GM12878 (cell line): ENCODE results near the gene RNF126. TPM values are rescaled to one million over a fixed set of nuclear protein-coding genes. Genes with fewer than 3 reads are reported as not detected.

Source experiments
- polyA plus RNA-seq, 11 experiments: library from polyadenylated mRNA; depleted of rRNA in 4 of 11; unstranded in 6 of 11; stranded (reverse) in 5 of 11; fragments of >200 nt; fragmentation: Nextera tagmentation in 4 of 11; fragmentation: Illumina TruSeq in 1 of 11; extraction: Ambion mirVana in 4 of 11; extraction: Trizol in 1 of 11; gene quantifications; 1 replicate in 1 of 11; 2 replicates in 10 of 11; pipeline versions ENCODE4 v1.2.1 to v1.2.3, GENCODE V29; 2011 to 2016; ENCODE audit warnings: inconsistent platforms in 2 of 11, missing spikeins in 2 of 11, low read depth in 1 of 11
- total RNA-seq, 4 experiments: library from RNA; depleted of rRNA in 3 of 4; stranded (reverse); fragments of >200 nt in 3 of 4; fragmentation: Illumina TruSeq in 1 of 4; extraction: Trizol in 1 of 4; gene quantifications; 2 replicates each; pipeline versions ENCODE4 v1.2.1 to v1.2.3, GENCODE V29; 2013 to 2021

RNF126 gene
- total and polyA plus RNA-seq, 10 of the 15 experiments (the other 5 are each of a cell fraction or from before 2014, with no cell fraction given): 0.45 to 100 (median 50.6) TPM

Other genes with a start within 250 kb of the RNF126 start
Only the 7 nearest of the 21 such genes appear.
- 0.11 TPM in 1 of 2 replicates, not detected in the other for gene HCN2, start 73.3 kb downstream of the RNF126 start, total RNA-seq (2014; rRNA removed)
- 0.04 TPM in 1 of 2 replicates, not detected in the other for gene HCN2, start 73.3 kb downstream of the RNF126 start, total RNA-seq (2014; rRNA removed; fragmentation: Illumina TruSeq; extraction: Trizol)
- gene HCN2, start 73.3 kb downstream of the RNF126 start, total RNA-seq (2021): 0.45 and 0.54 TPM in 2 replicates
- gene HCN2, start 73.3 kb downstream of the RNF126 start, polyA plus RNA-seq (2011; rRNA removed): 0.05 TPM in 1 of 2 replicates, not detected in the other
- 0.01 TPM in 1 of 2 replicates, not detected in the other for gene HCN2, start 73.3 kb downstream of the RNF126 start, polyA plus RNA-seq (2014; fragmentation: Illumina TruSeq; extraction: Trizol)
- not detected for gene HCN2, start 73.3 kb downstream of the RNF126 start, polyA plus RNA-seq (2014; fragmentation: Nextera tagmentation; extraction: Ambion mirVana)
- gene HCN2, start 73.3 kb downstream of the RNF126 start, polyA plus RNA-seq (2014; rRNA removed): 0.09 and 0.13 TPM in 2 replicates
- gene HCN2, start 73.3 kb downstream of the RNF126 start, polyA plus RNA-seq (2016; fragmentation: Nextera tagmentation; extraction: Ambion mirVana): not detected
- gene POLRMT, start 29.7 kb downstream of the RNF126 start, total RNA-seq (2014; rRNA removed): 36.5 and 42.8 TPM in 2 replicates
- gene POLRMT, start 29.7 kb downstream of the RNF126 start, total RNA-seq (2014; rRNA removed; fragmentation: Illumina TruSeq; extraction: Trizol): 22.0 and 22.8 TPM in 2 replicates
- gene POLRMT, start 29.7 kb downstream of the RNF126 start, total RNA-seq (2021): 57.6 and 59.8 TPM in 2 replicates
- gene POLRMT, start 29.7 kb downstream of the RNF126 start, polyA plus RNA-seq (2011; rRNA removed): 16.6 and 54.0 TPM in 2 replicates
- gene POLRMT, start 29.7 kb downstream of the RNF126 start, polyA plus RNA-seq (2014; fragmentation: Illumina TruSeq; extraction: Trizol): 7.3 and 30.8 TPM in 2 replicates
- 10 to 100 TPM in 1 of 2 experiments, 1 to 10 TPM in 1; 9.9 to 27.9 TPM for gene POLRMT, start 29.7 kb downstream of the RNF126 start, polyA plus RNA-seq (2014; fragmentation: Nextera tagmentation; extraction: Ambion mirVana)
- gene POLRMT, start 29.7 kb downstream of the RNF126 start, polyA plus RNA-seq (2014; rRNA removed): 38.4 and 52.6 TPM in 2 replicates
- gene POLRMT, start 29.7 kb downstream of the RNF126 start, polyA plus RNA-seq (2016; fragmentation: Nextera tagmentation; extraction: Ambion mirVana): 10 to 100 TPM; 28.1 to 44.7 TPM
- gene FGF22, start 23.3 kb downstream of the RNF126 start, total RNA-seq (2014; rRNA removed): not detected in 2 replicates
- not detected in 2 replicates for gene FGF22, start 23.3 kb downstream of the RNF126 start, total RNA-seq (2014; rRNA removed; fragmentation: Illumina TruSeq; extraction: Trizol)
- gene FGF22, start 23.3 kb downstream of the RNF126 start, total RNA-seq (2021): not detected in 2 replicates
- gene FGF22, start 23.3 kb downstream of the RNF126 start, polyA plus RNA-seq (2011; rRNA removed): not detected in 2 replicates
- not detected in 2 replicates for gene FGF22, start 23.3 kb downstream of the RNF126 start, polyA plus RNA-seq (2014; fragmentation: Illumina TruSeq; extraction: Trizol)
- gene FGF22, start 23.3 kb downstream of the RNF126 start, polyA plus RNA-seq (2014; fragmentation: Nextera tagmentation; extraction: Ambion mirVana): not detected
- gene FGF22, start 23.3 kb downstream of the RNF126 start, polyA plus RNA-seq (2014; rRNA removed): 0.05 and 0.13 TPM in 2 replicates
- not detected for gene FGF22, start 23.3 kb downstream of the RNF126 start, polyA plus RNA-seq (2016; fragmentation: Nextera tagmentation; extraction: Ambion mirVana)
- 10.2 and 10.3 TPM in 2 replicates for gene FSTL3, start 13.2 kb upstream of the RNF126 start, total RNA-seq (2014; rRNA removed)
- gene FSTL3, start 13.2 kb upstream of the RNF126 start, total RNA-seq (2014; rRNA removed; fragmentation: Illumina TruSeq; extraction: Trizol): 4.3 and 4.5 TPM in 2 replicates
- gene FSTL3, start 13.2 kb upstream of the RNF126 start, total RNA-seq (2021): 10.9 and 12.0 TPM in 2 replicates
- 8.4 and 13.5 TPM in 2 replicates for gene FSTL3, start 13.2 kb upstream of the RNF126 start, polyA plus RNA-seq (2011; rRNA removed)
- gene FSTL3, start 13.2 kb upstream of the RNF126 start, polyA plus RNA-seq (2014; fragmentation: Illumina TruSeq; extraction: Trizol): 2.4 and 2.7 TPM in 2 replicates
- under 1 TPM; 0.42 to 0.79 TPM for gene FSTL3, start 13.2 kb upstream of the RNF126 start, polyA plus RNA-seq (2014; fragmentation: Nextera tagmentation; extraction: Ambion mirVana)
- gene FSTL3, start 13.2 kb upstream of the RNF126 start, polyA plus RNA-seq (2014; rRNA removed): 10.5 and 12.5 TPM in 2 replicates
- gene FSTL3, start 13.2 kb upstream of the RNF126 start, polyA plus RNA-seq (2016; fragmentation: Nextera tagmentation; extraction: Ambion mirVana): 1 to 10 TPM; 2.4 TPM
- gene PRSS57, start 32.2 kb upstream of the RNF126 start, total RNA-seq (2014; rRNA removed): not detected in 2 replicates
- gene PRSS57, start 32.2 kb upstream of the RNF126 start, total RNA-seq (2014; rRNA removed; fragmentation: Illumina TruSeq; extraction: Trizol): not detected in 2 replicates
- gene PRSS57, start 32.2 kb upstream of the RNF126 start, total RNA-seq (2021): not detected in 2 replicates
- gene PRSS57, start 32.2 kb upstream of the RNF126 start, polyA plus RNA-seq (2011; rRNA removed): not detected in 2 replicates
- not detected in 2 replicates for gene PRSS57, start 32.2 kb upstream of the RNF126 start, polyA plus RNA-seq (2014; fragmentation: Illumina TruSeq; extraction: Trizol)
- not detected for gene PRSS57, start 32.2 kb upstream of the RNF126 start, polyA plus RNA-seq (2014; fragmentation: Nextera tagmentation; extraction: Ambion mirVana)
- not detected in 2 replicates for gene PRSS57, start 32.2 kb upstream of the RNF126 start, polyA plus RNA-seq (2014; rRNA removed)
- not detected for gene PRSS57, start 32.2 kb upstream of the RNF126 start, polyA plus RNA-seq (2016; fragmentation: Nextera tagmentation; extraction: Ambion mirVana)
- 0.38 and 0.62 TPM in 2 replicates for gene PALM, start 45.7 kb upstream of the RNF126 start, total RNA-seq (2014; rRNA removed)
- 0.14 and 0.18 TPM in 2 replicates for gene PALM, start 45.7 kb upstream of the RNF126 start, total RNA-seq (2014; rRNA removed; fragmentation: Illumina TruSeq; extraction: Trizol)
- gene PALM, start 45.7 kb upstream of the RNF126 start, total RNA-seq (2021): 0.37 and 0.95 TPM in 2 replicates
- gene PALM, start 45.7 kb upstream of the RNF126 start, polyA plus RNA-seq (2011; rRNA removed): 0.24 and 0.60 TPM in 2 replicates
- 0.13 TPM in 1 of 2 replicates, not detected in the other for gene PALM, start 45.7 kb upstream of the RNF126 start, polyA plus RNA-seq (2014; fragmentation: Illumina TruSeq; extraction: Trizol)
- gene PALM, start 45.7 kb upstream of the RNF126 start, polyA plus RNA-seq (2014; fragmentation: Nextera tagmentation; extraction: Ambion mirVana): not detected
- 0.16 and 0.28 TPM in 2 replicates for gene PALM, start 45.7 kb upstream of the RNF126 start, polyA plus RNA-seq (2014; rRNA removed)
- under 1 TPM; 0.09 to 0.16 TPM for gene PALM, start 45.7 kb upstream of the RNF126 start, polyA plus RNA-seq (2016; fragmentation: Nextera tagmentation; extraction: Ambion mirVana)
- gene MISP, start 87.9 kb upstream of the RNF126 start, total RNA-seq (2014; rRNA removed): not detected in 2 replicates
- gene MISP, start 87.9 kb upstream of the RNF126 start, total RNA-seq (2014; rRNA removed; fragmentation: Illumina TruSeq; extraction: Trizol): not detected in 2 replicates
- 0.05 TPM in 1 of 2 replicates, not detected in the other for gene MISP, start 87.9 kb upstream of the RNF126 start, total RNA-seq (2021)
- gene MISP, start 87.9 kb upstream of the RNF126 start, polyA plus RNA-seq (2011; rRNA removed): not detected in 2 replicates
- gene MISP, start 87.9 kb upstream of the RNF126 start, polyA plus RNA-seq (2014; fragmentation: Illumina TruSeq; extraction: Trizol): not detected in 2 replicates
- gene MISP, start 87.9 kb upstream of the RNF126 start, polyA plus RNA-seq (2014; fragmentation: Nextera tagmentation; extraction: Ambion mirVana): not detected
- 0.03 TPM in 1 of 2 replicates, not detected in the other for gene MISP, start 87.9 kb upstream of the RNF126 start, polyA plus RNA-seq (2014; rRNA removed)
- not detected for gene MISP, start 87.9 kb upstream of the RNF126 start, polyA plus RNA-seq (2016; fragmentation: Nextera tagmentation; extraction: Ambion mirVana)